Medulla oblongata (tissue), 1 donor: ENCODE measurements around the gene AGO1.

Experiments used
- DNase-seq: peaks from one replicate; pipeline ENCODE4 v3.0.0-alpha.2; 2015; ENCODE audit errors: extremely low spot score

AGO1 gene

DNA sequence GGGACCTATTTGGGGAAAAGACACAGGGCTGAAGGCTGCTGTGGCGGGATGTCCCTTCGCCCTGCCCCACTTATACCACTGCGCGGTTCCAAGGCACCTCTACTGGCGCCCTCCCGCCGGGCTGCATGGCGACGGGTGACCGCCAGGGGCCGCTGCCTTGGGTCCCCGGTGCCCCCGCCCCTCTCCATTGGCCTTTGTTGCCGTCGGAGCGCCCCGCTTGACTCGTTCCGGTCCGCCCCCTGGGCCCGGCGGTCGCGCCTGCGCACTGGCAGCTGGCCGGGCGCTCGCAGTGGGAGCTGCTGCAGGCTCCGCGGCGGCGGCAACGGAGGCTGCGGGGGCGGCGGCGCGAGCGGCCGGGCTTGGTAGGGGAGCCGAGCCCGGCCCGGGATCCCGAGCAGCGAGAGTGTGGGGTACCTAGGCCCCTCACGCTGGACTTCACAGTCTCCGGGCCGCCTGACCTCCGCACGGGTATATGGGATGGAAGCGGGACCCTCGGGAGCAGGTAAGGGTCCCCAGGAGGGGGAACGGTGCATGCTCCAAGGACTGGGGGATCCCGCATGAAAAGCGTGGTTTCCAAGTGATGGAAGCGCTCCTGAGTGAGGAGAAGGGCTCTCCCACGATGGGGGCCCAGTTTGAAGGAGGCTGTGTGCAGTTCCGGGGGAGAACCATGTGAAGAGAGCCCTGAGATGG lies at the start of gene AGO1:
Gene AGO1 (plus strand): TSS at position 265 of the 690 bp plus-strand sequence. CDS start 213 bp downstream, at position 478.
- DNase-seq = peak; percentile 95

DNA sequence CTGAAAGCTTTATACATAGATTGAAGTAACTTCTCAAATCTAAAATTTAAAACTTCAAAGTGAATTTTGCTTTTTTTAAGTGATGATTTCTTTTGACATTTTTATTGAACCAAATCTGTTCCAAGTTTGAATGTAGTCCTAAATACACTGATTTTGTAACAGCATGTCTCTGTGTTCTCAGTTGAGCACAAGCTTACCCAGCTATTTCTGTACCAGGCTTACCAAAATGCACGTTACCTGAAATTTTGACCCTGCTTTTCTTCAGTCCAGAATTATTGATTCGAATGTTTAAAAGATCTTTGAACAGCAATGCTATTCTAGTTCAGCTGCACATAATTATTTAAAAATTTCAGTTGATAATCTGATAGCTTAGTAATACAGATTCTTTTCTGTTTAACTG lies 49.6 kb upstream of the AGO1 start:
- no peak for DNase-seq

DNA sequence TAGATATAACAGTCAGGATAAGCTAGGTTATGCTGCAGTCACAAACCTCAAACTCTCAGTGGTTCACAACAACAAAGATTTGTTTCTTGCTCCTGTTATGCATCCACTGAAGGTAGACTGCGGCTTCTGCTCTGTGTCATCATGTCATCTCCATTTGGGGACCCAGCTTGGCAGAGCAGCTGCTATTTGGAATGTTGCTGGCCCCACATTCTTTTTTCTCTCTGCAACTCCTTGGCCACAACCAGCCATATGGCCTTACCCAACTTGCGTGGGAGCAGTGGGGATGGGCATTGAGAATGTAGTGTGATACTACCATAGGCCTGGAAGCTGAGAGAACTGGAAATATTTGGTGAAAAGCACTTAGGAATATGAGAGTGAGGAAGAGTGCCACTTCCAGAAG lies 48.8 kb upstream of the AGO1 start:
- DNase-seq = no peak

DNA sequence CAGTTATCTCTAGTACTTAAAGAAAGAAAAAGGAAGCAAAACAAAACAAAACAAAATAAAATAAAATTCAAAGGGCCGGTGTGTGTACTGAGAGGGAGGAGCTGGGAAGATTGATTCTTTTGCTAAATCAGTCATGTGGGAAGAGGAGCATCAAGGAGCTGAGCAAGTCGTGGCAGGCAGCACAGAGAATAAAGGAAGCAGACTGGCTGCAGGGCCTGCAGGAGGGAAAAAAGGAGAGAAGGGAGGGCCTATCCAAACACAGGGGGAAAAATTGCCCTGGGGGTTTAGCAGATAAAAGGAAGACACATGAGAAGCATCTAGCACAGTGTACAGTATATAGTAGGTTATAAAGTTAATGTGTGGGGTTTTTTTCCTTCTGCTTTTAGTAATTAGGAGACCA lies 47.6 kb upstream of the AGO1 start:
- DNase-seq = no peak

DNA sequence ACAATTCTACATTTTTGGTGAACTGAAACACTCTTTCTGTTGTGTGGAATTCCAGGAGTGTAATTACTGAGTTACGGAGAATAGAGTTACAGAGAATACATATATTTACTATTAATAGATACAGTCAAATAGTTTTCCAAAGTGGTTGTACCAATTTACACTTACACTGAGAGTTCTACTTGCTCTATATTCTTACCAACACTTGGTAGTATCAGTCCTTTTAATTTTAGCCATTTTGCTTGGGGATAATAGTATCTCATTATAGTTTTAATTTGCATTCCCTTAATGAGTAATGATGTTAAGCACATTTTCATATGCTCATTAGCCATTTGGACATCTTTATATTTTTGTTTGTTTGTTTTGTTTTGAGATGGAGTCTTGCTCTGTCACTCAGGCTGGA lies 46.3 kb upstream of the AGO1 start:
- DNase-seq = no peak

DNA sequence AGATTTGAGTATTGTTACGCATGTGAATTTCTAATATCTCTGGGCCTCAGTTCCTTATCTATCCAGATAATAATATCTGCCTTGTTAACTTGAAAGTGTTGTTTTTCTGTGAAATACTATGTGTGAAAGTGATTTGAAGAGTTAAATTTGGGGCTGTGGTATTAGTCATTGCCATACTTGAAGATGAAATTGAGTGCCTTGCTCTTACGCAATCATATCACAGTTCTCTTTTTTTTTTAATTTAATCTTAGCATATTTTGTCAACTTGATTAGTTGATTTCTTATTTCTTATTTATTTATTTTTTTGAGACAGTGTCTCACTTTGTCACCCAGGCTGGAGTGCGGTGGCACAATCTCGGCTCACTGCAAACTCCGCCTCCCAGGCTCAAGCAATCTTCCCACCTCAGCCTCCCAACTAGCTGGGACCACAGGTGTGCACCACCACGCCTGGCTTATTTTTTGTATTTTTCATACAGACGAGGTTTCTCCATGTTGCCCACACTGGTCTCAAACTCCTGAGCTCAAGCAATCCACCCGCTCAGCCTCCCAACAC lies 44.2 kb upstream of the AGO1 start:
- no peak for DNase-seq

DNA sequence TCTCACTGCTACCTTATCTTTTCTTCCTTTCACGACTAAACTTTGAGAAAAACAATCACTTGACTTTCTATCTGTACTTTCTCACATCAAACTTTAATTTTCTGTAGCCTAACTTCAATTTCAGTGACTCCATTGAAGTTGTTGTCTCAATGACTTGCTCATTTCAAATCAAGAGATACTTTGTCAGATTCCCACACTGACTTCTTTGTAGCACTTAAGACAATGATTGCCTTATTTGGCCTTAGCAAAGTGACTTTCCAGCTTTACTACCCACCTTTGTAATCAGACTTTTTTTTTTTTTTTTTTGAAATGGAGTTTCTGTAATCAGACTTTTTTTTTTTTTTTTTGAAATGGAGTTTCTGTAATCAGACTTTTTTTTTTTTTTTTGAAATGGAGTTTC lies 38.2 kb upstream of the AGO1 start:
- peak; percentile 65 for DNase-seq

DNA sequence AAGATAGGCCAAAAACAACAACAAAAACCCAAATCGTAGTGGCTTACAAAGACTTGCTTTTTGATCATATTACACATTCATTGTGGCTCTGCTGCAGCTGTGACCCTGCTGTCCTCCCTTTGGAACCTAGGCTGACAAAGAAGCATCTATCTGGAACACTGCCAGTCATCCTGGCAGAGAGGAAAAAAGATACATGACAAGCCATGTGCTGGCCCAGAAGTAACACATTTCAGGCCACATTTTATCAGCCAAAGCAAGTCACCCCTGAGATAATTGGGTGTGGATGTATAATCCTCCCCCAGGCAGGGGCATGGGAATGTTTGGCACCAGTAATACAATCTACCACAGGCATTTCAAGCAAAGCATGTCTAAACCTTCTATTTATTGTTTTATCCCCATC lies 37.2 kb upstream of the AGO1 start:
- DNase-seq = peak; percentile 64

DNA sequence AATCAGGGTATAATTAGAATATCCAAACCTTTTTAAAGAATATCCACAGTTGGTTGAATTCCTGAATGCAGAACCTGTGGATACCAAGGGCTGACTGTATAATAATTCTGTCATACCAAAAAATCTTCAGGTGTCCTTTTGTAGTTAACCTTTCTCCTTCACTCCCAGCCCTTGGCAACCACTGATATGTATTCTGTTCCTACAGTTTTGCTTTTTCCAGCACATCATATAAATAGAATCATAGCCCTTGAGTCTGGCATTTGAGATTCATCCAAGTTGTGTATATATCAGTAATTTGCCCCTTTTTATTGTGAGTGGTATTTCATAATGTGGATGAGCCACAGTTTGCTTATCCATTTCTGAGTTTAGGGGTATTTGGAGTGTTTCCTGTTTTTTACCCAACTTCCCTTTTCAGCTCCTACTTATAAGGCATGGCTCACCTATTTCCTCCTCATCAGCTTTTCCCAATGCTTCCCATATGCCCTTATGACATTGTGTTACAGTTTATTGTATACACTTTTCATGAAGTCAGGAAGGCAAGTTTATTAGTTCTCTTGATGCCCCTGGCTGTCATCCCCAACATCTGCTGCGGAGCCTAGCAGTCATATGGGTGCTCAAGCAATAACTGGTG lies 35.0 kb upstream of the AGO1 start:
- DNase-seq = no peak

DNA sequence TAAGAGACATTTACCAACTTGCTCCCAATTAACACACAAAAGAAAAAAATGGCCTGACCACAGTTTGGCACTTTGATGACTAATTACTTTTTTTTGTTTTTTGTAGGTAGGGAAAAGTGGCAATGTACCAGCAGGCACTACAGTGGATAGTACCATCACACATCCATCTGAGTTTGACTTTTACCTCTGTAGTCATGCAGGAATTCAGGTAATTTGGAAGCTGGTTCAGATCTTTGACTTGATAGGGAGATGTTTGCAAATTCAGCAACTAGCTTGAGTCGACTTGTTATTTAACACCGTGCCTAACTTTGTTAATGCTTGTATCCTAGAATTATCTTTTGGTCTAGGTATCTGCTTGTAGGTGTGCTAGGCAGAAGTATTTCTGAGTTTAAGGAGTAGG lies 33.0 kb upstream of the AGO1 start:
- no peak for DNase-seq

DNA sequence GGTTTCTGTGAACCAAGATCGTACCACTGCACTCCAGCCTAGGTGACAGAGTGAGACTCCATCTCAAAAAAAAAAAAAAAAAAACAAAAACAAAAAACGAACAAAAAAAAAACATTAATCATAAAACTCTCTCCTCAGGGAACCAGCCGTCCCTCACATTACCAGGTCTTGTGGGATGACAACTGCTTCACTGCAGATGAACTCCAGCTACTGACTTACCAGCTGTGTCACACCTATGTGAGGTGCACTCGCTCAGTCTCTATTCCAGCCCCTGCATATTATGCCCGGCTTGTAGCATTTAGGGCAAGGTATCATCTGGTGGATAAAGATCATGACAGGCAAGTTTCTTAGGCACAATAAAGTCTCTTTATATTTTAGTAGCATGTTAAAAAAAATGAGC lies 32.3 kb upstream of the AGO1 start:
- no peak for DNase-seq

DNA sequence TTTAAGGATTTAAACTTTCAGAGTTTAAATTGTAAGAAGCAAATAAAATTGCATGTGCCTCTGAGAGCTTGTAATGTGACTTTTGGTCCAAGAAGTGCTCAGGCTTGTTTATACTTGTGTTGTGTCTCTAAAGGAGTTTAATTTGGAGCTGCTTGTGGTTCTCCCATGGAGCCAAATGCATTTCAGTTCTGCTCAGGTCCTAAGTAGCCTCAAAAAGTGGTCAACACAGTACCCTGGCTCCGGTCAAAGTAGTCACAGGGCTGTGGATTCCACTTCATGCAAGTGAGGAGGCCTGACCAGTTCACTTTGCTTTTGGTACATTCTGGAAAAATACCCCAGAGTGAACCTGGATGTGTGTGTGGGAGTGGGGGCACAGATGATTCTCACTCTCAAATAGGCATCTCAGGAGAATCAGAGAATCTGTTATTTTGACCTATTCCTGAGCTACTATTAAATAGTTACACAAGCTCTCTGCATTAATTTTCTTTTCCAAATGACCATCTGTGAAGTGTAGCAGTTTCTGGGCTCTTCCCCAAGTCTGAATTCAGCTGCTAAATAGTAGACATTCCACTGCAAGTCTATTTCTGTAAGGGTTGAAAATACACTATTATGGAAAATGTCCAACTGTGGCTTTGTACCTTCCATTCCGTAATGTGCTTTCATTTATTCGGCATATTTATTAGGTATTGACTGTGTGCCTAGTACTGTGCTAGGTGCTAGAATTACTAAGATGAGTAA lies 31.7 kb upstream of the AGO1 start:
- DNase-seq = peak; percentile 52

DNA sequence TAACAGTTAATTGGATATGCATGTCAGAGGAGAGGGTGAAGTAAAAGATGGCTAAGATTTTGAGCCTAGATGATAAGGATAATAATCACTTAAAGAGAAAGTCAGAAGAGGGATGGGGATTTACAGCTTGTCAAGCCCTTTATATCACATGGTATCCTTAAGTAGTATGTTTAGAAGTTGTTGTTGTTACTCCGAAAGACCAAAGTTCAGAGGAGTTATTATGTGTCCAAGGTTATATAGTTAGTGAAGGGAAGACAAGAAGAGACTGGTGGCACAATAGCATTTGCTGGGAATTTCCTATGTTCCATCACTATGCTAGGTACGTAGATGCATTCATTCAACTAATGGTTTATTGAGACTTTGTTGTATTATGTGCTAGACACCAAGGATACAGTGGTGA lies 30.8 kb upstream of the AGO1 start:
- DNase-seq = no peak

DNA sequence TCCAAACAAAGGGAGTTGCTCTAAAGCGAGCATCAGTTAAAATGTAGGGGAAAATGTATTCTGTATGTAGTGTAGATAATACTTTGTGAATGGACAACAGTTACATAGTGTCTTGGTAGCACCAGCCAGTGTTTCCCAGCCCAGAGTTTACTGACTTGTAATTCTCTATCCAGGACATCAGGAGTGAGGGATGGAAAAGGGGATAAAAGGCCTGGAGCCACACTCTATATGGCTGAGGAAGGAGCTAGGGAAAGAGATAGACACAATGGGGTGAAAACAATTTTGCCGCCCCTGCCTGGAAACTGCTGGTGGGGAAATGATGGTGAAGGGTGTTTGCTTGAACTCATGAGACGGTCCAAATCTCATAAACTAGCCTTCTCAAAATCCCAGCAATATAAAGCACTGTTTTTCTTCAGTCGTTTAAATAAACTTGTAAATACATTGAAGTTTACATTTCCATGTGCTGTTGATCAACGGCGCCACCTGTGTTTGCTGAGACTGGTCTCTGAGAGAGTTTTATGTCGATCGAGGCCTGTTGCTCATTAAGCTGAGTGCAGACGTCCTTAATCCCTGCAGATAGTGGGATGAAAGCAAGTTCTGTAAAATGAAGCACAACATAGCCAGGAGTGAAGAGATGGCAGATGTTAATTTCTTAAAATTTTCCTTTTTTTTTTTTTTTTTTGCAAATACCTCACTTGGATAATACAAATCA lies 27.9 kb upstream of the AGO1 start:
- no peak for DNase-seq

DNA sequence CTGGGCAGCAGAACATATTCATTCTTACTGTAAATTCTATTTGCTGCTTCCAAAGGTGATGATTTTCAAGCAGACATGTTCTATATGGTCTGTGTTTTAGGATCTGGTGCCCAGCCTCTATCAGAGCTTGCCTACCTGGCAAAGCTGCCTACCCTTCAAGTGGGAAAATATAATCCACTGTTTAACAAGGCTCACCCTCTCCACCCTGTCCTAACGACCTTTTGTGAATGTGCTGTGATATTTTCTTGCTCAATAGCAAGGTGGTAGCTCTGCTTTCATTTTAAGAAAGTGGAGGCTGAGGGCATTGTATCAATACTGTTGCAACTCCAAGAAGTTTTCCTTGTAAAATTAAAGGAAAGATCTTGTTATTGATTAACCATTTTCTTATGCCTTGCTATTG lies 26.0 kb upstream of the AGO1 start:
- DNase-seq = no peak

DNA sequence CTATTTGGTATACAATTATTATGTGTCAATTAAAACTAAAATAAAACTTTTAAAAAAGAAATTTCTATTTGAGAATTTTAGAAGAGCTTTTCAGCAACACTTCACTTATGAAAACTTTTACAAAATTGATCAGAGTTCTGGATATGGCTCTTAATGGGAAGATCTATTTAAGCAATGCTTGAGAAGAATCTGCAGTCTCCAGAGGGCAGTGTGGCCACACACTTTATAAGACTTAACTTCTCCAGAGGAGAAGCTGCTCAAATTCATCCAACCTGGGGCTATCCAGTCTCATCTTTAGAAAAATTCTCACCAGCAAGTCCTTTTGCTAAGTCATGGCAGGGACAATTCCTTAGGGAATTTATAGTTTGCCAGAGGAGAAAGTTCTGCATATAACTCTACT lies 25.2 kb upstream of the AGO1 start:
- peak; percentile 46 for DNase-seq

DNA sequence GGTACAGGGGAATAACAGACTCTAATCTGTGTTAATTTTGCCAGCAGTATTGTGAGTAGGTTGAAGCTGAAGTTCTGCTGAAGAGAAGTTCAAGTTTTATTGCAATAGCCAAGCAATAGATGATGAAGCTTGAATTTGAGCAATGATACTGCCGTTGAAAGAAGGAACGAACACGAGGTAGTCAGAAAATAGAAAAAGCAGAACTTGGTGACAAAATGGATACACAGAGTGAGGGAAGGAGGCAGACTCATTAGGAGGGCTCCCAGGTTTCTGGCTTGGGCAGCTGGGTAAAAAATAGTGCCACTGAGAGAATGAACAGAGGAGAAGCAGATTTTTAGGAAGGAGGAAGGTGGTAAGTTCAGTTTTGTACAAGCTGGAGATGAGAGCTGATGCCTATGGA lies 22.3 kb upstream of the AGO1 start:
- peak; percentile 30 for DNase-seq

DNA sequence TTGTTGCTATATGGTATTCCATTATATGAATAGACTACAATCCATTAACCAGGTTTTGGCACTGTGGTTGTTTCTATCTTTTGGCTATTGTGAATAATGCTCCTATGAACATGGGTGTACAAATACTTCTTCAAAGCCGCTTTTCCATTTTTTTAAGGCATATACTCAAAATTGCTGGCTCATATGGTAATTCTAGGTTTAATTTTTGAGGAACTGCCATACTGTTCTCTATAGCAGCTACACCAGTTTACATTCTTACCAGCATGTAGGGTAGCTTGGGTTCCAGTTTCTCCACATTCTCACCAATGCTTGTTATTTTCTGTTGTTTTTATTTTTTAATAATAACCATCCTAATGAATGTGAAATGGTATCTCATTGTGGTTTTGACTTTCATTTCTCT lies 19.9 kb upstream of the AGO1 start:
- no peak for DNase-seq

DNA sequence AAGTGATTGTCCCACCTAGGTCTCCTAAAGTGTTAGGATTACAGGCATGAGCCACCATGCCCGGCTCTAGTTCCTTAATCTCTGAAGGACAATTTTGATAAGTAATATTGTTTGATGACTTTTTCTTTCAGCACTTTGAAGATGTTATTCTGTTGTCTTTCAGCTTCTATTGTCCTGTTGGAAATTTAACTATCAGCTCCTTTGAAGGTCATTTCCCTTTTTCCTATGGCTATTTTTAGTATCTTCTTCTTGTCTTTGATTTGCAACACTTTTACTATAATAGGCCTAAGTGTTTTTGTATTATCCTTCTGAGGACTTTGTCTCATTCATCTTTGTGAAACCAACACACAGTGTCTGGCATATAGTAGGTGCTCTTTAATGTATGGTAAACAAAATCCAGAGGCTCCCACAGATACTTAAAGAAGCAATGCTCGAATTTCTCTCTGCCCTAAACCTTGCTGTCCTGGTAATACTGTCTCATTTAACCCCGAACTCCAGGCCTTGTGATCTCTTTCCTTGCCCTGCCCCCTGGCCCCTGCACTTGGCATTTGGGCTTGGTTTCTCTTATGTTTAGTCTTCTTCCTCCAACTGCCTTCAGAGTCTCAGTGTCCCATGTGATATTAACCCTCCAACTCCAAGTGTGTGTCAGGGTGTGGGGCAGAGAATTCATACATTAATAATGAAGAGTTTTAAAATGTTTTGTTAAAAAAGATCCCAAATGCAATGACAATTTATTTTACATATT lies 19.0 kb upstream of the AGO1 start:
- DNase-seq = no peak

DNA sequence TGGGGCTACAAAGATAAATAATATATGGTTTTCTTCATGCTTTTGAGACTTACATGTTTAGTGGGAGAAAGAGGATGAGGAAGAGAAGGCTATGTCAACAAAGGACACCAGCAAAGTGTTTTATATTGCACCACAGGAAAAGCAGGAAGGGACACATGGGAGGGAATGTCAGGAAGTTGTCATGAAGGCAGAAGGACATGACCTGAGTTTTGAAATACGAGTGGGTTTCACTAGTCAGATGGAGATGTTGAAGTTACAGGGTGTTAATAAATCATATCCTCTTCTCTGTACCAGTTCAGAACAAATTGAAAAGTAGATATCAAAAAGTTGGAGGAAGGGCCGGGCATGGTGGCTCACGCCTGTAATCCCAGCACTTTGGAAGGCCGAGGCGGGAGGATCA lies 18.2 kb upstream of the AGO1 start:
- no peak for DNase-seq

DNA sequence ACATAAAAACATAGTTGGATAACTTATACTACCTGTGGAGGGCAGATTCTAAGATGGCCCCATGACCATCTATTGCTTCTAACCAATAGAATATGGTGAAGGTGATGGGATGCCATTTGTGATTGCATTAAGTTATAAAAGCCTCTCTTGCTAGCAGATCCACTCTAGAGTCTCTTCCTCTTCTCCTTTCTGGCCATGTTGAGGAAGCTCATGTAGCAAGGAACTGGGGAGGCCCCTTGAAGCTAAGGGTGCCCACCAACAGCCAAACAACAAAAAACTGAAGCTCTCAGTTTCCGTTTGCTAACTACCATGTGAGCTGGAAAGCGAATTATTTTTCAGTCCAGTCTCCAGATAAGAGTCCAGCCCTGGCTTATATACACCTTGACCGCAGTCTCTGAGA lies 16.0 kb upstream of the AGO1 start:
- DNase-seq = peak; percentile 24
